H1 (cell line): Measurements from ENCODE around the gene SF3B3. TPM values are rescaled to one million over a fixed set of nuclear protein-coding genes. Genes with fewer than 3 reads are reported as not detected.

ENCODE experiments used
- CTCF ChIA-PET: fragments of 300-600 bp; sonication (Branson Sonifier 250); formaldehyde crosslinking; loops from one replicate; lab custom pipeline; 2021; ENCODE audit not compliant: partially characterized antibody; lab: Charles Lee
- POLR2A ChIA-PET: fragments of 300-600 bp; sonication (Branson Sonifier 250); formaldehyde crosslinking; loops from one replicate; lab custom pipeline; 2021; ENCODE audit warnings: inconsistent platforms; ENCODE audit not compliant: partially characterized antibody; lab: Charles Lee
- DNase-seq, 2 experiments: peaks; one replicate each; pipeline versions ENCODE4 v3.0.0 to v3.0.0-alpha.2; 2010 to 2022; ENCODE audit warnings: low spot score in 2 of 2, low read depth in 1 of 2, mixed read lengths in 1 of 2
- FAIRE-seq: peaks from 2 replicates; lab custom pipeline; 2011; peaks lifted over from hg19 to GRCh38; lab: Jason Lieb, UNC
- H2AFZ ChIP-seq: 2 replicates; pipeline ENCODE4 v1.8.1; 2012; ENCODE audit warnings: low read length, inconsistent platforms
- H2AK5ac ChIP-seq: 2 replicates; pipeline ENCODE4 v1.6.1; 2013; ENCODE audit warnings: low read depth, low read length
- H2BK120ac ChIP-seq: replicated peaks from 2 replicates; pipeline ENCODE3; 2013; ENCODE audit warnings: low read depth, low read length, inconsistent platforms
- H2BK12ac ChIP-seq: 2 replicates; pipeline ENCODE4 v1.6.1; 2013; ENCODE audit warnings: low read depth, low read length
- H2BK15ac ChIP-seq: 2 replicates; pipeline ENCODE4 v1.6.1; 2013; ENCODE audit warnings: low read length
- H2BK20ac ChIP-seq: 2 replicates; pipeline ENCODE4 v1.6.1; 2013; ENCODE audit warnings: low read length
- H2BK5ac ChIP-seq: 2 replicates; pipeline ENCODE4 v1.6.1; 2013; ENCODE audit warnings: low read depth, low read length
- H3K14ac ChIP-seq: 2 replicates; pipeline ENCODE4 v1.6.1; 2013; ENCODE audit warnings: inconsistent platforms; ENCODE audit not compliant: insufficient read length
- H3K18ac ChIP-seq: 2 replicates; pipeline ENCODE4 v1.6.1; 2013; ENCODE audit warnings: low read length; ENCODE audit errors: extremely low read depth
- H3K23ac ChIP-seq: 2 replicates; pipeline ENCODE4 v1.6.1; 2013; ENCODE audit warnings: inconsistent platforms; ENCODE audit not compliant: insufficient read length
- H3K23me2 ChIP-seq: 2 replicates; pipeline ENCODE4 v1.6.1; 2013; ENCODE audit warnings: low read depth, low read length
- H3K27ac ChIP-seq: 2 replicates; pipeline ENCODE4 v1.6.1; 2011; ENCODE audit warnings: low read depth, low read length, inconsistent platforms
- H3K27me3 ChIP-seq, 4 experiments: replicated peaks in 1 of 4; 1 replicate in 1 of 4; 2 replicates in 3 of 4; pipeline versions ENCODE4 v1.6.1 to v1.8.1; 2011 to 2013; ENCODE audit warnings: low read length in 3 of 4, mild to moderate bottlenecking in 3 of 4, inconsistent platforms in 2 of 4, mixed read lengths in 2 of 4, moderate library complexity in 1 of 4; ENCODE audit not compliant: control insufficient read depth in 3 of 4, insufficient read depth in 3 of 4; ENCODE audit errors: extremely low read depth in 1 of 4
- H3K36me3 ChIP-seq, 4 experiments: 2 replicates each; pipeline versions ENCODE4 v1.6.1 to v1.8.1; 2011 to 2013; ENCODE audit warnings: mild to moderate bottlenecking in 4 of 4, low read length in 3 of 4, moderate library complexity in 2 of 4, control low read depth in 1 of 4, inconsistent platforms in 1 of 4; ENCODE audit not compliant: insufficient read depth in 4 of 4, control insufficient read depth in 2 of 4
- H3K4ac ChIP-seq: replicated peaks from 2 replicates; pipeline ENCODE3; 2013; ENCODE audit warnings: low read length, low read depth, mixed read lengths, inconsistent platforms; ENCODE audit not compliant: insufficient read length
- H3K4me1 ChIP-seq, 4 experiments: replicated peaks in 1 of 4; 1 replicate in 1 of 4; 2 replicates in 3 of 4; pipeline versions ENCODE4 v1.6.1 to v1.8.1; 2011 to 2013; ENCODE audit warnings: low read length in 3 of 4, inconsistent platforms in 2 of 4, mixed read lengths in 1 of 4; ENCODE audit not compliant: insufficient read depth in 4 of 4, control insufficient read depth in 3 of 4
- H3K4me2 ChIP-seq, 2 experiments: 2 replicates each; pipeline versions ENCODE4 v1.6.1 to v1.8.1; 2011 to 2013; ENCODE audit warnings: low read depth in 2 of 2, low read length in 2 of 2, control low read depth in 1 of 2, inconsistent platforms in 1 of 2, mild to moderate bottlenecking in 1 of 2; ENCODE audit not compliant: insufficient read depth in 1 of 2
- H3K4me3 ChIP-seq, 4 experiments: fragments of 200-600, 300-600 bp in 1 of 4; sonication (generic), shearing (Covaris generic), sonication (Bioruptor Twin) in 1 of 4; 2 replicates each; pipeline versions ENCODE4 v1.5.1 to v1.8.1; 2011 to 2016; ENCODE audit warnings: low read length in 4 of 4, low read depth in 3 of 4, control low read depth in 2 of 4, inconsistent platforms in 2 of 4, mild to moderate bottlenecking in 2 of 4, mixed read lengths in 1 of 4, moderate library complexity in 1 of 4; ENCODE audit not compliant: insufficient read depth in 2 of 4; ENCODE audit errors: extremely low read depth in 1 of 4
- H3K56ac ChIP-seq: replicated peaks from 2 replicates; pipeline ENCODE3; 2013; ENCODE audit warnings: low read depth, mild to moderate bottlenecking, mixed read lengths, low read length, inconsistent platforms; ENCODE audit not compliant: insufficient read length
- H3K79me1 ChIP-seq: 2 replicates; pipeline ENCODE4 v1.6.1; 2013; ENCODE audit warnings: low read depth, low read length, control low read depth
- H3K79me2 ChIP-seq, 2 experiments: 2 replicates each; pipeline versions ENCODE4 v1.6.1 to v1.8.1; 2012 to 2013; ENCODE audit warnings: low read length in 2 of 2, mild to moderate bottlenecking in 2 of 2, inconsistent platforms in 1 of 2; ENCODE audit not compliant: insufficient read depth in 2 of 2, control insufficient read depth in 1 of 2
- H3K9ac ChIP-seq, 4 experiments: replicated peaks in 1 of 4; 1 replicate in 1 of 4; 2 replicates in 3 of 4; pipeline versions ENCODE4 v1.6.1 to v1.8.1; 2011 to 2013; ENCODE audit warnings: low read depth in 3 of 4, low read length in 3 of 4, control low read depth in 2 of 4, mild to moderate bottlenecking in 2 of 4, moderate library complexity in 2 of 4, inconsistent platforms in 1 of 4; ENCODE audit errors: extremely low read depth in 1 of 4
- H3K9me3 ChIP-seq, 2 experiments: 2 replicates each; pipeline versions ENCODE4 v1.6.1 to v1.8.1; 2012 to 2013; ENCODE audit warnings: mild to moderate bottlenecking in 2 of 2, moderate library complexity in 2 of 2, control low read depth in 1 of 2, inconsistent platforms in 1 of 2, low read depth in 1 of 2, low read length in 1 of 2, mixed read lengths in 1 of 2; ENCODE audit not compliant: insufficient read depth in 2 of 2
- H4K20me1 ChIP-seq, 2 experiments: replicated peaks in 1 of 2; 2 replicates each; pipeline versions ENCODE3 to v1.8.1; 2011 to 2013; ENCODE audit warnings: inconsistent platforms in 2 of 2, low read length in 2 of 2, mild to moderate bottlenecking in 1 of 2; ENCODE audit not compliant: insufficient read depth in 2 of 2, control insufficient read depth in 1 of 2
- H4K5ac ChIP-seq: 2 replicates; pipeline ENCODE4 v1.6.1; 2013; ENCODE audit warnings: low read length, low read depth, mixed read lengths, inconsistent platforms; ENCODE audit not compliant: insufficient read length
- H4K8ac ChIP-seq: 2 replicates; pipeline ENCODE4 v1.8.0; 2013; ENCODE audit warnings: mild to moderate bottlenecking, moderate library complexity, low read length, inconsistent platforms; ENCODE audit not compliant: insufficient read depth; ENCODE audit errors: extremely low read depth
- H4K91ac ChIP-seq: replicated peaks from 2 replicates; pipeline ENCODE3; 2013; ENCODE audit warnings: low read length, mixed read lengths, inconsistent platforms; ENCODE audit not compliant: insufficient read length
- RBBP5 ChIP-seq: IDR thresholded peaks from 2 replicates; pipeline ENCODE4 v1.7.1; 2012; ENCODE audit warnings: low read depth, mild to moderate bottlenecking, inconsistent platforms, low read length, moderate library complexity, borderline replicate concordance
- SIN3A ChIP-seq, 2 experiments: IDR thresholded peaks in 1 of 2; conservative IDR thresholded peaks in 1 of 2; 2 replicates each; pipeline ENCODE4 v1.6.1; 2011 to 2012; ENCODE audit warnings: low read length in 2 of 2, improper control_type of control experiment in 1 of 2, low read depth in 1 of 2, mild to moderate bottlenecking in 1 of 2
- TAF7 ChIP-seq: optimal IDR thresholded peaks from 2 replicates; pipeline ENCODE3; 2011; ENCODE audit warnings: low read depth, mild to moderate bottlenecking, inconsistent platforms, low read length, moderate library complexity, borderline replicate concordance
- WGBS, 2 experiments: shearing (Covaris generic) in 1 of 2; methylation state at CpG; one replicate each; pipeline versions ENCODE4 v1.1.6 to v1.1.7; 2013 to 2015; ENCODE audit warnings: low lambda C conversion rate in 2 of 2, mixed read lengths in 2 of 2, inconsistent platforms in 1 of 2, low coverage in 1 of 2, missing lambda C conversion rate in 1 of 2; ENCODE audit not compliant: insufficient replicate concordance in 2 of 2, insufficient coverage in 1 of 2, insufficient read length in 1 of 2; ENCODE audit errors: extremely low coverage in 1 of 2, missing lambda C conversion rate in 1 of 2; 5-methylcytosine and 5-hydroxymethylcytosine counted together
- polyA plus RNA-seq, 7 experiments: library from polyadenylated mRNA; depleted of rRNA in 3 of 7; stranded (reverse) in 5 of 7; unstranded in 2 of 7; fragments of >200 nt in 5 of 7; fragments of 200-250 nt in 2 of 7; gene quantifications; 1 replicate in 5 of 7; 2 replicates in 1 of 7; 4 replicates in 1 of 7; pipeline versions ENCODE4 v1.2.1 to v1.2.3, GENCODE V29; 2011 to 2013; ENCODE audit warnings: missing spikeins in 2 of 7, mixed read lengths in 2 of 7
- total RNA-seq: library from RNA; stranded (reverse); fragmentation: NEBNext Ultra II Directional; extraction: Animal tissue kit (Norgen Biotek cat#: 25700); gene quantifications from 2 replicates; pipeline ENCODE4 v1.2.1, GENCODE V29; 2021
- TF ChIP-seq, protein P1 (sequence below): IDR thresholded peaks from 2 replicates; pipeline ENCODE4 v1.6.1; 2012; ENCODE audit warnings: inconsistent platforms
- TF ChIP-seq, protein P2 (sequence below): IDR thresholded peaks from 2 replicates; pipeline ENCODE4 v1.6.1; 2011; ENCODE audit warnings: low read length, improper control_type of control experiment

SF3B3 gene
- total and polyA plus RNA-seq, 2 of the 8 experiments (the other 6 are each of a cell fraction or from before 2014, with no cell fraction given), result 241 to 521 TPM

- WGBS, 2 experiments, result 97% methylated on average over 5 of the region's 5 CpGs; no CpG with 5 or more reads in 1 of the 2 experiments
- no peak overlapping the region for H4K5ac ChIP-seq
- H3K4me2 ChIP-seq, result no peak overlapping the region
- H3K79me2 ChIP-seq, result no peaks in the 10 kb centered on the region
- no peak overlapping the region for H2AFZ ChIP-seq
- TF ChIP-seq TAF7, result no peak
- TF ChIP-seq SIN3A (conservative IDR thresholded peaks at IDR 0.05 in 1 of 2, IDR thresholded peaks at IDR 0.05 in 1 of 2; ENCODE audit: low read depth in 1 of 2, low read length in 2 of 2), result no peak
- TF ChIP-seq, protein P1, sequence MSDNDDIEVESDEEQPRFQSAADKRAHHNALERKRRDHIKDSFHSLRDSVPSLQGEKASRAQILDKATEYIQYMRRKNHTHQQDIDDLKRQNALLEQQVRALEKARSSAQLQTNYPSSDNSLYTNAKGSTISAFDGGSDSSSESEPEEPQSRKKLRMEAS, result no peak
- TF ChIP-seq RBBP5, result no peak
- TF ChIP-seq, protein P2, sequence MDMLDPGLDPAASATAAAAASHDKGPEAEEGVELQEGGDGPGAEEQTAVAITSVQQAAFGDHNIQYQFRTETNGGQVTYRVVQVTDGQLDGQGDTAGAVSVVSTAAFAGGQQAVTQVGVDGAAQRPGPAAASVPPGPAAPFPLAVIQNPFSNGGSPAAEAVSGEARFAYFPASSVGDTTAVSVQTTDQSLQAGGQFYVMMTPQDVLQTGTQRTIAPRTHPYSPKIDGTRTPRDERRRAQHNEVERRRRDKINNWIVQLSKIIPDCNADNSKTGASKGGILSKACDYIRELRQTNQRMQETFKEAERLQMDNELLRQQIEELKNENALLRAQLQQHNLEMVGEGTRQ, result no peak
- ChIA-PET POLR2A (interaction anchor here (5.6 kb wide), 1 partner anchor 9 kb away, joined by 27 read pairs; the partner anchor contains the start of genes COG4 and SF3B3), CTCF (interaction anchor here (0.6 kb wide), 1 partner anchor 21 kb away, joined by 3 read pairs; no protein-coding TSS in a partner anchor)
- no peak overlapping the region for H3K9ac ChIP-seq
- H4K91ac ChIP-seq, result no peak overlapping the region
- no peak overlapping the region for H2BK5ac ChIP-seq
- H2AK5ac ChIP-seq, result no peak overlapping the region
- DNase-seq, result no peak
- no peak overlapping the region for H4K8ac ChIP-seq
- H3K23me2 ChIP-seq, result no peaks in the 10 kb centered on the region
- H3K56ac ChIP-seq, result no peak overlapping the region
- no peak overlapping the region for H3K18ac ChIP-seq
- H3K79me1 ChIP-seq, result no peaks in the 10 kb centered on the region
- no peak overlapping the region for H2BK120ac ChIP-seq
- FAIRE-seq, result no peak
- no peaks in the 10 kb centered on the region for H3K27me3 ChIP-seq
- H3K27ac ChIP-seq, result no peak overlapping the region
- H3K4ac ChIP-seq, result no peak overlapping the region
- no peak overlapping the region for H2BK12ac ChIP-seq
- peaks cover 0 to 2% of the 10 kb centered on the region in 2 experiments for H4K20me1 ChIP-seq
- peaks cover 12 to 57% (median 28%) of the 10 kb centered on the region in 4 experiments; a peak in 7 of 8 replicates for H3K36me3 ChIP-seq
- H3K4me3 ChIP-seq, result no peak overlapping the region
- no peak overlapping the region for H3K14ac ChIP-seq
- no peaks in the 10 kb centered on the region for H3K9me3 ChIP-seq
- H3K4me1 ChIP-seq, result no peaks in the 10 kb centered on the region
- no peak overlapping the region for H2BK20ac ChIP-seq
- no peak overlapping the region for H3K23ac ChIP-seq
- no peak overlapping the region for H2BK15ac ChIP-seq
These were observed 11.2 kb upstream of the SF3B3 start for GRCh38 chr16:70512456-70512855.
